Motor neuron (in vitro differentiated cells): ENCODE results near the gene FCHSD2. TPM values are rescaled to one million over a fixed set of nuclear protein-coding genes. Genes with fewer than 3 reads are reported as not detected.
"Not testable (repeated sequence)": the region's sequence is repeated elsewhere in the genome, so short reads cannot be mapped to it uniquely, and the experiment has no call there.

Experiments used
- ATAC-seq, 8 experiments: fragments of 200-7000 bp; cut with Tn5 transposase; replicated peaks in 6 of 8; 2 replicates each; pipeline ENCODE4 v1.8.0; 2021; ENCODE audit warnings: mild to moderate bottlenecking in 8 of 8, moderate library complexity in 8 of 8
- H3K27ac ChIP-seq, 2 donors: fragments of 250-450 bp; sonication (Bioruptor Pico); 2 replicates each; pipeline ENCODE4 v1.9.0; 2021; ENCODE audit warnings: antibody characterized with exemption in 2 of 2, mild to moderate bottlenecking in 2 of 2, moderate library complexity in 1 of 2
- H3K4me1 ChIP-seq, 2 donors: fragments of 250-450 bp; sonication (Bioruptor Pico); replicated peaks in 1 of 2; 2 replicates each; pipeline ENCODE4 v1.6.1; 2021; ENCODE audit warnings: antibody characterized with exemption in 2 of 2, mild to moderate bottlenecking in 2 of 2, moderate library complexity in 1 of 2
- H3K4me3 ChIP-seq, 5 donors: fragments of 250-450 bp; sonication (Bioruptor Pico); 2 replicates each; pipeline ENCODE4 v1.9.0; 2021; ENCODE audit warnings: antibody characterized with exemption in 5 of 5, mild to moderate bottlenecking in 5 of 5, moderate library complexity in 4 of 5
- WGBS, 10 experiments: fragments of 450-650 bp; shearing (Covaris generic); methylation state at CpG; one replicate each; pipeline ENCODE4 v1.0.0; 2022; 5-methylcytosine and 5-hydroxymethylcytosine counted together
- in situ Hi-C, 9 experiments: fragments of 400-800 bp; cut with MboI; loops; one replicate each; pipeline ENCODE4 v1.15.0; 2021; ENCODE audit warnings: low sequenced_read_pairs in 9 of 9, low pct_unique_long_range_greater_than_20kb in 2 of 9; ENCODE audit not compliant: unreplicated experiment in 9 of 9
- total RNA-seq, 8 experiments: library from RNA; unstranded; fragments of 300-600 nt; gene quantifications; 2 replicates each; pipeline versions ENCODE4 v1.2.3 to v1.2.4, GENCODE V29; 2022

Gene FCHSD2
- total RNA-seq, 8 experiments from 2014 or later, result 11.6 to 22.1 (median 18.0) TPM

- Histone ChIP-seq H3K4me1 (peaks cover 5% of the 10 kb centered on the region in 2 donors), H3K4me3 (no peak overlapping the region), H3K27ac (no peak overlapping the region)
- in situ Hi-C loops, result no loop called here
- ATAC-seq, result no peak
- 60 to 100% (median 83%) methylated on average over 1 to 2 of the region's 2 CpGs; no CpG with 5 or more reads in 5 of the 10 experiments for WGBS, 10 experiments
Observed at GRCh38 chr11:72807792-72808191, 334.3 kb downstream of the FCHSD2 start.

- Histone ChIP-seq H3K4me3 (no peak overlapping the region), H3K4me1 (no peaks in the 10 kb centered on the region), H3K27ac (no peak overlapping the region)
- WGBS, 10 experiments, result 57 to 100% (median 87%) methylated on average over 1 to 5 of the region's 5 CpGs; no CpG with 5 or more reads in 2 of the 10 experiments
- in situ Hi-C loops, result no loop called here
- peak in 1 of 8 experiments; percentile 52 for ATAC-seq
Observed at GRCh38 chr11:72807021-72807693, 335.0 kb downstream of the FCHSD2 start.

- H3K4me3 ChIP-seq, H3K27ac ChIP-seq, H3K4me1 ChIP-seq, in situ Hi-C loops, ATAC-seq: not testable (repeated sequence)
- WGBS, 10 experiments, result 100% methylated on average over 1 of the region's 1 CpG; no CpG with 5 or more reads in 8 of the 10 experiments
Observed at GRCh38 chr11:72806378-72806777, 335.7 kb downstream of the FCHSD2 start.

- H3K4me1 ChIP-seq, result no peaks in the 10 kb centered on the region
- no peak for ATAC-seq
- no peak overlapping the region for H3K4me3 ChIP-seq
- in situ Hi-C loops, result no loop called here
- H3K27ac ChIP-seq, result no peak overlapping the region
- WGBS, 10 experiments, result 0 to 100% (median 91%) methylated on average over 1 to 6 of the region's 6 CpGs
Observed at GRCh38 chr11:72805216-72805615, 336.9 kb downstream of the FCHSD2 start.

- in situ Hi-C loops, result no loop called here
- no peak for ATAC-seq
- no peak overlapping the region for H3K4me3 ChIP-seq
- WGBS, 10 experiments, result 67 to 100% (median 85%) methylated on average over 1 to 5 of the region's 6 CpGs; no CpG with 5 or more reads in 4 of the 10 experiments
- no peaks in the 10 kb centered on the region for H3K4me1 ChIP-seq
- no peak overlapping the region for H3K27ac ChIP-seq
Observed at GRCh38 chr11:72802822-72803221, 339.3 kb downstream of the FCHSD2 start.

- peaks cover 3% of the 10 kb centered on the region in 2 donors for H3K4me1 ChIP-seq
- ATAC-seq, result peak in 1 of 8 experiments; percentile 35
- in situ Hi-C loops, result loop anchor here in 1 of 9 experiments (10.0 kb wide), 1 partner anchor 75 kb away; no protein-coding TSS in a partner anchor
- no peak overlapping the region for H3K4me3 ChIP-seq
- WGBS, 10 experiments, result 8 to 100% (median 67%) methylated on average over 1 to 4 of the region's 4 CpGs
- no peak overlapping the region for H3K27ac ChIP-seq
Observed at GRCh38 chr11:72799441-72799840, 342.7 kb downstream of the FCHSD2 start.

- peaks cover 5 to 7% of the 10 kb centered on the region in 2 donors for H3K4me1 ChIP-seq
- in situ Hi-C loops, result loop anchor here in 1 of 9 experiments (10.0 kb wide), 1 partner anchor 74 kb away; no protein-coding TSS in a partner anchor
- no peak overlapping the region for H3K27ac ChIP-seq
- 57 to 100% (median 80%) methylated on average over 1 to 4 of the region's 4 CpGs; no CpG with 5 or more reads in 4 of the 10 experiments for WGBS, 10 experiments
- no peak for ATAC-seq
- no peak overlapping the region for H3K4me3 ChIP-seq
Observed at GRCh38 chr11:72798361-72798760, 343.8 kb downstream of the FCHSD2 start.

GRCh38 chr11:72793425-72794367 is 348.4 kb downstream of the FCHSD2 start, which contains the start of gene STARD10:
Gene STARD10 (minus strand): TSS chr11:72794047. CDS start chr11:72781181, 12,866 bp downstream.
- Histone ChIP-seq H3K27ac (peak within 1 kb of the TSS; percentile 95 to 97), H3K4me3 (peak within 1 kb of the TSS; percentile 58 to 82 (median 71)), H3K4me1 (peaks cover 17% of the 10 kb centered on the region in 2 donors)
- in situ Hi-C loops, result loop anchor here in 1 of 9 experiments (10.0 kb wide), 1 partner anchor 69 kb away; no protein-coding TSS in a partner anchor
- WGBS, 10 experiments, result 0 to 86% (median 4%) methylated on average over 1 to 16 of the region's 55 CpGs; no CpG with 5 or more reads in 2 of the 10 experiments
- peak; percentile 92 to 96 (median 93) for ATAC-seq

GRCh38 chr11:72793076-72793424 is 349.1 kb downstream of the FCHSD2 start:
- ATAC-seq, result no peak
- peak overlapping the region; percentile 58 to 82 (median 71) for H3K4me3 ChIP-seq
- 40 to 95% (median 56%) methylated on average over 1 to 2 of the region's 2 CpGs; no CpG with 5 or more reads in 3 of the 10 experiments for WGBS, 10 experiments

GRCh38 chr11:72792437-72793021 is 349.6 kb downstream of the FCHSD2 start:
- H3K27ac ChIP-seq, result peak overlapping the region; percentile 95 to 97
- H3K4me3 ChIP-seq, result peak overlapping the region in 1 of 5 donors; percentile 72
- H3K4me1 ChIP-seq, result peaks cover 19 to 20% of the 10 kb centered on the region in 2 donors
- in situ Hi-C loops, result loop anchor here in 1 of 9 experiments (10.0 kb wide), 1 partner anchor 68 kb away; no protein-coding TSS in a partner anchor
- ATAC-seq, result no peak
- 100% methylated on average over 2 of the region's 3 CpGs; no CpG with 5 or more reads in 9 of the 10 experiments for WGBS, 10 experiments

More at GRCh38 chr11:72793076-72793424, 349.1 kb downstream of the FCHSD2 start:
- in situ Hi-C loops, result loop anchor here in 1 of 9 experiments (10.0 kb wide), 1 partner anchor 68 kb away; no protein-coding TSS in a partner anchor
- Histone ChIP-seq H3K4me1 (peaks cover 17% of the 10 kb centered on the region in 2 donors), H3K27ac (peak overlapping the region; percentile 95 to 97)

- in situ Hi-C loops, result loop anchor here in 1 of 9 experiments (10.0 kb wide), 1 partner anchor 66 kb away; no protein-coding TSS in a partner anchor
- H3K27ac ChIP-seq, ATAC-seq, H3K4me3 ChIP-seq: not testable (repeated sequence)
- 60 to 100% (median 86%) methylated on average over 1 to 6 of the region's 7 CpGs; no CpG with 5 or more reads in 2 of the 10 experiments for WGBS, 10 experiments
- H3K4me1 ChIP-seq, result peaks cover 23 to 26% of the 10 kb centered on the region in 2 donors
Observed at GRCh38 chr11:72791228-72791627, 350.9 kb downstream of the FCHSD2 start.

- ATAC-seq, result no peak
- WGBS, 10 experiments, result 36 to 90% (median 86%) methylated on average over 1 to 5 of the region's 10 CpGs; no CpG with 5 or more reads in 7 of the 10 experiments
- in situ Hi-C loops, result loop anchor here in 1 of 9 experiments (10.0 kb wide), 1 partner anchor 65 kb away; no protein-coding TSS in a partner anchor
- Histone ChIP-seq H3K27ac (no peak overlapping the region), H3K4me3 (no peak overlapping the region), H3K4me1 (peaks cover 22 to 25% of the 10 kb centered on the region in 2 donors)
Observed at GRCh38 chr11:72789493-72790131, 352.5 kb downstream of the FCHSD2 start.
